ENCODE data around the gene KLHDC8A. TPM values are rescaled to one million over a fixed set of nuclear protein-coding genes. Genes with fewer than 3 reads are reported as not detected.

Gene KLHDC8A
- total and polyA plus RNA-seq, 2 of the 13 experiments (the other 11 are each of a cell fraction or from before 2014, with no cell fraction given), result not detected

DNA sequence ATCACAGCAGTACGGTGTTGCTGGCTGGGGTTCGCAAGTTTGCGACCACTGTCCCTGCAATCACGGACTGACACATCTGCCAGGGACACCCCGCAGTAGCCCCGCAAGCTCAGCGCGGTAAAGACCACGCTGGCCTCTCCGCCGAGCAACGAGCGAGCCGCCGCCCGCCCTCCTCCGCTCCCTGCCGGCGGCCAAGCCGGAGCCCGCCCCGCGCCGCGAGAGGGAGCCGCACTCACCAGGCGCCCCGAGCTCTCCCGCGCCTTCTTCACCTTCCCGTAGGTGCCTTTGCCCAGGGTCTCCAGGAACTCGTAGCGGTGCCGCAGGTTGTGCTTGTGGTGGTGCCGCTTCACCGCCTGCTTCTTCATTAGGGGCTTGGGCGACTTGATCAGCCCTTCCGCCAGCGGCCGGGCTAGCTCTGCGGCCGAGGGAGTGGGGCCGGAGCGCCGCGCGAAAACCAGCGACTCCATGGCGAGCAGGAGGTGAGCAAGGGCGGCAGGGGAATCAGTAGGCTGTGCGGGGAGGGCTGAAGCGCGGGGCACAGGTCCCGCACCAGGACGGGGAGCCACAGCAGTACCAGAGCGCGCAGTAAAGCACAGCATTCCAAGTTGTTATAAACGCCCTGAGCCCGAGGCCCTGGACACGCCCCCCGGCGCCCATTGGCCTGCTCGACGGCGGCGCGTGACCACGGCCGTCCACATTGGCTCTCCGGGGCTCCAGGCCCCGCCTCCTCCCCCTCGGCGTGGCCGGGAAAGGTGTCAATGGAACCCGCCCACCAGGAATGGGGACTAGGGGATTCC lies 35.4 kb downstream of the KLHDC8A start, which contains the start of gene NUAK2 (continued):
- TF ChIP-seq KDM5B (CRISPR knock-in tag; IDR thresholded peaks at IDR 0.05; ENCODE audit: borderline replicate concordance) (peak; percentile 92), PRMT3 (CRISPR knock-in tag; IDR thresholded peaks at IDR 0.05; ENCODE audit: borderline replicate concordance, low read depth) (no peak), MBD4 (IDR thresholded peaks at IDR 0.05; ENCODE audit: borderline replicate concordance, low read length) (no peak), ZFP41 (CRISPR knock-in tag; IDR thresholded peaks at IDR 0.05; ENCODE audit: borderline replicate concordance) (0 out of 2 replicates have a peak, but pooled peaks have one; percentile 48), ZNF136 (CRISPR knock-in tag; IDR thresholded peaks at IDR 0.05; ENCODE audit: low read depth) (peak; percentile 72), MAF1 (CRISPR knock-in tag; IDR thresholded peaks at IDR 0.05; ENCODE audit: borderline replicate concordance) (no peak), ZC3H13 (CRISPR knock-in tag; IDR thresholded peaks at IDR 0.05) (no peak), SP5 (CRISPR knock-in tag; IDR thresholded peaks at IDR 0.05; ENCODE audit: borderline replicate concordance, low read depth) (0 out of 2 replicates have a peak, but pooled peaks have one; percentile 18), RBM39 (IDR thresholded peaks at IDR 0.05; ENCODE audit: low read depth, low read length, poor library complexity, severe bottlenecking) (peak; percentile 91), CAMTA2 (CRISPR knock-in tag; IDR thresholded peaks at IDR 0.05; ENCODE audit: borderline replicate concordance) (peak; percentile 46; the same call in 1 of the 2 replicates), SP140L (CRISPR knock-in tag; IDR thresholded peaks at IDR 0.05; ENCODE audit: borderline replicate concordance) (no peak)
- TF ChIP-seq, protein P1, sequence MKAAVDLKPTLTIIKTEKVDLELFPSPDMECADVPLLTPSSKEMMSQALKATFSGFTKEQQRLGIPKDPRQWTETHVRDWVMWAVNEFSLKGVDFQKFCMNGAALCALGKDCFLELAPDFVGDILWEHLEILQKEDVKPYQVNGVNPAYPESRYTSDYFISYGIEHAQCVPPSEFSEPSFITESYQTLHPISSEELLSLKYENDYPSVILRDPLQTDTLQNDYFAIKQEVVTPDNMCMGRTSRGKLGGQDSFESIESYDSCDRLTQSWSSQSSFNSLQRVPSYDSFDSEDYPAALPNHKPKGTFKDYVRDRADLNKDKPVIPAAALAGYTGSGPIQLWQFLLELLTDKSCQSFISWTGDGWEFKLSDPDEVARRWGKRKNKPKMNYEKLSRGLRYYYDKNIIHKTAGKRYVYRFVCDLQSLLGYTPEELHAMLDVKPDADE (CRISPR knock-in tag; IDR thresholded peaks at IDR 0.05), result no peak
- TF ChIP-seq, protein P2, sequence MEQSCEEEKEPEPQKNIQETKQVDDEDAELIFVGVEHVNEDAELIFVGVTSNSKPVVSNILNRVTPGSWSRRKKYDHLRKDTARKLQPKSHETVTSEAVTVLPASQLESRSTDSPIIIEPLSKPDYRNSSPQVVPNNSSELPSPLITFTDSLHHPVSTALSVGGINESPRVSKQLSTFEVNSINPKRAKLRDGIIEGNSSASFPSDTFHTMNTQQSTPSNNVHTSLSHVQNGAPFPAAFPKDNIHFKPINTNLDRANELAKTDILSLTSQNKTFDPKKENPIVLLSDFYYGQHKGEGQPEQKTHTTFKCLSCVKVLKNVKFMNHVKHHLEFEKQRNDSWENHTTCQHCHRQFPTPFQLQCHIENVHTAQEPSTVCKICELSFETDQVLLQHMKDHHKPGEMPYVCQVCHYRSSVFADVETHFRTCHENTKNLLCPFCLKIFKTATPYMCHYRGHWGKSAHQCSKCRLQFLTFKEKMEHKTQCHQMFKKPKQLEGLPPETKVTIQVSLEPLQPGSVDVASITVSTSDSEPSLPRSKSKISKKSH (CRISPR knock-in tag; IDR thresholded peaks at IDR 0.05; ENCODE audit: borderline replicate concordance), result peak; percentile 40; the same call in 1 of the 2 replicates
- TF ChIP-seq, protein P3, sequence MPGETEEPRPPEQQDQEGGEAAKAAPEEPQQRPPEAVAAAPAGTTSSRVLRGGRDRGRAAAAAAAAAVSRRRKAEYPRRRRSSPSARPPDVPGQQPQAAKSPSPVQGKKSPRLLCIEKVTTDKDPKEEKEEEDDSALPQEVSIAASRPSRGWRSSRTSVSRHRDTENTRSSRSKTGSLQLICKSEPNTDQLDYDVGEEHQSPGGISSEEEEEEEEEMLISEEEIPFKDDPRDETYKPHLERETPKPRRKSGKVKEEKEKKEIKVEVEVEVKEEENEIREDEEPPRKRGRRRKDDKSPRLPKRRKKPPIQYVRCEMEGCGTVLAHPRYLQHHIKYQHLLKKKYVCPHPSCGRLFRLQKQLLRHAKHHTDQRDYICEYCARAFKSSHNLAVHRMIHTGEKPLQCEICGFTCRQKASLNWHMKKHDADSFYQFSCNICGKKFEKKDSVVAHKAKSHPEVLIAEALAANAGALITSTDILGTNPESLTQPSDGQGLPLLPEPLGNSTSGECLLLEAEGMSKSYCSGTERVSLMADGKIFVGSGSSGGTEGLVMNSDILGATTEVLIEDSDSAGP (CRISPR knock-in tag; IDR thresholded peaks at IDR 0.05; ENCODE audit: borderline replicate concordance), result peak; percentile 86; the same call in 1 of the 2 replicates
- TF ChIP-seq, protein P4, sequence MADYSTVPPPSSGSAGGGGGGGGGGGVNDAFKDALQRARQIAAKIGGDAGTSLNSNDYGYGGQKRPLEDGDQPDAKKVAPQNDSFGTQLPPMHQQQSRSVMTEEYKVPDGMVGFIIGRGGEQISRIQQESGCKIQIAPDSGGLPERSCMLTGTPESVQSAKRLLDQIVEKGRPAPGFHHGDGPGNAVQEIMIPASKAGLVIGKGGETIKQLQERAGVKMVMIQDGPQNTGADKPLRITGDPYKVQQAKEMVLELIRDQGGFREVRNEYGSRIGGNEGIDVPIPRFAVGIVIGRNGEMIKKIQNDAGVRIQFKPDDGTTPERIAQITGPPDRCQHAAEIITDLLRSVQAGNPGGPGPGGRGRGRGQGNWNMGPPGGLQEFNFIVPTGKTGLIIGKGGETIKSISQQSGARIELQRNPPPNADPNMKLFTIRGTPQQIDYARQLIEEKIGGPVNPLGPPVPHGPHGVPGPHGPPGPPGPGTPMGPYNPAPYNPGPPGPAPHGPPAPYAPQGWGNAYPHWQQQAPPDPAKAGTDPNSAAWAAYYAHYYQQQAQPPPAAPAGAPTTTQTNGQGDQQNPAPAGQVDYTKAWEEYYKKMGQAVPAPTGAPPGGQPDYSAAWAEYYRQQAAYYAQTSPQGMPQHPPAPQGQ (CRISPR knock-in tag; IDR thresholded peaks at IDR 0.05; ENCODE audit: borderline replicate concordance), result no peak
- TF ChIP-seq, protein P5, sequence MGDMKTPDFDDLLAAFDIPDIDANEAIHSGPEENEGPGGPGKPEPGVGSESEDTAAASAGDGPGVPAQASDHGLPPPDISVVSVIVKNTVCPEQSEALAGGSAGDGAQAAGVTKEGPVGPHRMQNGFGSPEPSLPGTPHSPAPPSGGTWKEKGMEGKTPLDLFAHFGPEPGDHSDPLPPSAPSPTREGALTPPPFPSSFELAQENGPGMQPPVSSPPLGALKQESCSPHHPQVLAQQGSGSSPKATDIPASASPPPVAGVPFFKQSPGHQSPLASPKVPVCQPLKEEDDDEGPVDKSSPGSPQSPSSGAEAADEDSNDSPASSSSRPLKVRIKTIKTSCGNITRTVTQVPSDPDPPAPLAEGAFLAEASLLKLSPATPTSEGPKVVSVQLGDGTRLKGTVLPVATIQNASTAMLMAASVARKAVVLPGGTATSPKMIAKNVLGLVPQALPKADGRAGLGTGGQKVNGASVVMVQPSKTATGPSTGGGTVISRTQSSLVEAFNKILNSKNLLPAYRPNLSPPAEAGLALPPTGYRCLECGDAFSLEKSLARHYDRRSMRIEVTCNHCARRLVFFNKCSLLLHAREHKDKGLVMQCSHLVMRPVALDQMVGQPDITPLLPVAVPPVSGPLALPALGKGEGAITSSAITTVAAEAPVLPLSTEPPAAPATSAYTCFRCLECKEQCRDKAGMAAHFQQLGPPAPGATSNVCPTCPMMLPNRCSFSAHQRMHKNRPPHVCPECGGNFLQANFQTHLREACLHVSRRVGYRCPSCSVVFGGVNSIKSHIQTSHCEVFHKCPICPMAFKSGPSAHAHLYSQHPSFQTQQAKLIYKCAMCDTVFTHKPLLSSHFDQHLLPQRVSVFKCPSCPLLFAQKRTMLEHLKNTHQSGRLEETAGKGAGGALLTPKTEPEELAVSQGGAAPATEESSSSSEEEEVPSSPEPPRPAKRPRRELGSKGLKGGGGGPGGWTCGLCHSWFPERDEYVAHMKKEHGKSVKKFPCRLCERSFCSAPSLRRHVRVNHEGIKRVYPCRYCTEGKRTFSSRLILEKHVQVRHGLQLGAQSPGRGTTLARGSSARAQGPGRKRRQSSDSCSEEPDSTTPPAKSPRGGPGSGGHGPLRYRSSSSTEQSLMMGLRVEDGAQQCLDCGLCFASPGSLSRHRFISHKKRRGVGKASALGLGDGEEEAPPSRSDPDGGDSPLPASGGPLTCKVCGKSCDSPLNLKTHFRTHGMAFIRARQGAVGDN (CRISPR knock-in tag; IDR thresholded peaks at IDR 0.05), result peak; percentile 94

Data from HepG2 (cell line).